Esophagus muscularis mucosa (tissue), 3 donors: ENCODE data around the gene EDIL3.

Experiments
- CTCF ChIP-seq, 3 experiments: fragments of 200-600 bp in 2 of 3; fragments of 450-650 bp in 1 of 3; sonication (generic) in 2 of 3; IDR thresholded peaks; one replicate each; pipeline ENCODE4 v1.5.1; 2017 to 2019; ENCODE audit warnings: antibody characterized with exemption in 3 of 3, mild to moderate bottlenecking in 2 of 3, moderate library complexity in 1 of 3
- POLR2A ChIP-seq: fragments of 450-650 bp; IDR thresholded peaks from one replicate; pipeline ENCODE4 v1.6.1; 2017; ENCODE audit warnings: antibody characterized with exemption, moderate library complexity, mild to moderate bottlenecking, low read depth
- POLR2AphosphoS5 ChIP-seq, 2 donors: sonication (generic); formaldehyde crosslinking; IDR thresholded peaks; one replicate each; pipeline ENCODE4 v1.6.1; 2017; ENCODE audit warnings: antibody characterized with exemption in 2 of 2

DNA sequence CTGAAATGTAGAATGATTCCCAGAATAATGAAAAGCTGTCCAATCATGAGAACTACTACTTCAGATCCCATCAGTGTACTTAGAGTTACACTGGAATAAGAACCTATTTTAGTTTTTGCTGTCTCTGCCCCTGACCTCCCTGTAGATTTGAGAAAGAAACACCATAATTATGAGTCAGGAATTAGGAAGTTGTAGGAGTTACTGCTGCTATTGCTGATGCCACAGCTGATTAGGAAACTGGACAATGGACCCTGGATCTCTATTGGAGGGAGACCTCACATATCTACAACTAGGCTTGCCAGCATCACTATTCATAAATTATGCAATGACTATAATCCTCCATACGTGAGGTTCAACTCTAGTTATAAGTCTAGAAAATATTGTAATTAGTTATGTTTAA, 48.8 kb upstream of the EDIL3 start:
- no peak for TF ChIP-seq CTCF (IDR thresholded peaks at IDR 0.05)
- no peak for TF ChIP-seq POLR2AphosphoS5 (IDR thresholded peaks at IDR 0.05)
- no peak for TF ChIP-seq POLR2A
